Fibroblast of skin of left biceps (primary cell): ENCODE measurements around the gene ASPRV1.
"Not testable (repeated sequence)": the region's sequence is repeated elsewhere in the genome, so short reads cannot be mapped to it uniquely, and the experiment has no call there.

Experiments used
- DNase-seq, 2 experiments: peaks; one replicate each; pipeline ENCODE4 v3.0.0-alpha.2; 2013; ENCODE audit warnings: low read depth in 2 of 2

ASPRV1 gene

DNA sequence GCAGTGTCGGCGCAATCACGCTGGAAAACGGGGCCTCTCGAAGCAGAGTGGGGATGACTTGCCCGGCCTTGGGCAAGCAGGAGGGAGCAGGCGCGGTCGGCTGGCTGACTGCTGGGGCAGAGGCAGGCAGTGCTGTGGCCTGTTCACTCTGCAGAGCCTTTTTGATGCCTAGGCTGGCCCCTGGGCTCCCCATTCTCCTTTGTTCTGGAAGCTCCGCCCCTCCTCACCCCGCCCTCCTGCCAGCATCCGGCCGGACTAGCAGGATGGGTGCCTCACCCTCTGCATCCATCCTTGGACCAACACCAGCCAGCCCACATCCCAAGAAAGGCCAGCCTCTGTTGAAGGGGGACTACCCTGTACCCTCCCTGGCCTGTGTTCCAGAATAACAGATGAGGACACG, at the start of gene ASPRV1:
TSS of gene ASPRV1 (minus strand) at position 136 of the 400 bp plus-strand sequence. CDS start 195 bp downstream, outside the sequence.
- no peak for DNase-seq

DNA sequence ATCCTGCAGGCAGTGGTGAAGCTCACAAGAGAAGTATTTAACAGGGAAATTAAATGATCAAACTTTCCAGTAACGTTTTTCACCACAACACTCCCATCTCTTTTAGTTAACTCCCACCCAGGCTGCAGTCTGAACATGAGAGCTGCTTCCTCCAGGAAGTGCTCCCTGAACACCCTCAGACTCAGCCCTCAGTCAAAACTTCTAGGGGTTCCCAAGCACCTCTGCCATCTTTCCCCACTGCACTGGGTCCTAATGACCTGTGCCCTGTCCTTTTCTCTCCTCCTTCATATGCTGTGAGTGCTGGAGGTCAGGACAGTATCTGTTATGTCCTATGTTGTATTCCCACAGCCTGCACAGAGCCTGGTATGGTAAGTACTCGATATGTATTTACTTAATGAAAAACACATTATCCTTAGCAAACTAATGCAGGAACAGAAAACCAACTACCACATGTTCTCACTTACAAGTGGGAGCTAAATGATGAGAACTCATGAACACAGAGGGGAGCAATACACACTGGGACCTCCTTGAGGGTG, 49.2 kb upstream of the ASPRV1 start:
- no peak for DNase-seq

DNA sequence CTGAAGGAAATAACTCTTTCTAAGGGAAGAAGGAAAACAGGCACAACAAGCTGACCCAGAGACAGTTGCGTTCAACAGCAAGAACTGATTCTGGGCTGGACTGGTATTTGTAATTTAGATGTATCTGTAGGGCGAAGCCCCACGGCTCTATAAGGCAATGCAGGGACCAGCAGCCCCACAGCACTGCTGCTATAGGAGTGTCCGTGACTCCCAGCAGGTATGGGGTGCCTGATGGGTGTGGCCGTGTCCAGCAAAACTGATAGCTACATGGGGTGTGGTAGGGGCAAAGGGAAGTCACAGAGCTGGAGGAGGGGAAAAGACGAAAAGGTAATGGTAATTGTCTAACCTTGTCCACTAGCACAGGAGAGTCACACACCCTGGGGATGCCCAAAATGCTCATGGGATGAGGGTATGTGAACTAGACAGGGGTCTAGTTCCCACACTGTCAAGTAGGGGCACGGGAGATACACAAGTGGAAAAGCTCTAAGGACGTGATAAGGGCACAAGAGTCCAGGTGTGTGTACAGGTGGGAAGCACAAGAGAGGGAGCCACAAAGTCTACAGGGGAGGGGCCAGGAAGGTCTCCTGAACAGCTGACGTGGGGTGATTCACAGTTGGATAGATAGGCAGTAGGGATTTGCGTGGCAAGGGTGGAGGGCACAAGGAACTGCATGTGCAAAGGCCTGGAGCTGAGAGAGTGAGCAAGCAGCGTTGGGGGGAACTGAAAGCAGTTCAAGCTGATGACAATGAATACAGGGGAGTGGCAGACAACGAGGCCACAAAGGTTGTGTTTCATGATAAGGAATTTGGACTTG, 48.5 kb upstream of the ASPRV1 start:
- DNase-seq: no peak

DNA sequence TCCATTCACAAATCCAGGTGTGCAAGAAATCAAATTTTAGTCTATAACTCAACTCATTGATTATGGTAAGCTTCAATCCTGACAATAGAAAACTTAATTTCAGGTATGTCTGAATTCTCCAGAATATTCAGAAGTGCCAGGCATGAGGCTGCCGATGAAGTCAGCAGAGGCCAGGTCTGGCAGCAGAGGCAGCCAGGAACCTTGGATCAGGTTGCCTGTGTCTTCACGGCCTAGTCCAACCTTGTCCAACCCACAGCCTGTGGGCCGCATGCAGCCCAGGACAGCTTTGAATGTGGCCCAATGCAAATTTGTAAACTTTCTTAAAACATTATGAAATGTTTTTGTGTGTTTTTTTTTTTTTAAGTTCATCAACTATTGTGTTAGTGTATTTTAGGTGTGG, 46.9 kb upstream of the ASPRV1 start:
- DNase-seq: no peak

DNA sequence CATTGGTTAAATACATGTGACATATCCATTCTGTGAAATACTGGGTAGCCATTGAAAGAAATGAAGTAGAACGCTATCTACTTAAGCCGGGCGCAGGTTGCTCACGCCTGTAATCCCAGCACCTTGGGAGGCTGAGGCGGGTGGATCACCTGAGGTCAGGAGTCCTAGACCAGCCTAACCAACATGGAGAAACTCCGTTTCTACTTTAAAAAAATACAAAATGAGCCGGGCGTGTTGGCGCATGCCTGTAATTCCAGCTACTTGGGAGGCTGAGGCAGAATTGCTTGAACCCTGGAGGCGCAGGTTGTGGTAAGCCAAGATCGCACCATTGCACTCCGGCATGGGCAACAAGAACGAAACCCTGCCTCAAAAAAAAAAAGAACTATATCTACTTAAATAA, 45.7 kb upstream of the ASPRV1 start:
- no peak for DNase-seq

DNA sequence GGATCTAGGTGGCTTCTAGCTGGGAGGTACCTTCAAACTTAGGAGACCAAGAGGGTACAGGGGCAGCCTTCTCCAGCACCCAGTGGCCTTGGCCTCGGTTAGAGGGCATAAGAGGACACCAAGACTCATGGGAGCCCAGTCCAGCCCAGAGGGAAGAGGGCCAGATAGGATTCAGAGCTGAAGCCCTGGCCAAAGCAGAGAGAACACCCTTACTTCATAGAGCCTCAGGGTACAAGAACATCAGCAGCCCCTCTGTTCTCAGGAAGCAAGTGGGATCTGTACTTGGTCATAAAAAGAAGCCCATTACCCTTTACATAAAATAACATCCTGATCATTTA, 45.0 kb upstream of the ASPRV1 start:
- no peak for DNase-seq

DNA sequence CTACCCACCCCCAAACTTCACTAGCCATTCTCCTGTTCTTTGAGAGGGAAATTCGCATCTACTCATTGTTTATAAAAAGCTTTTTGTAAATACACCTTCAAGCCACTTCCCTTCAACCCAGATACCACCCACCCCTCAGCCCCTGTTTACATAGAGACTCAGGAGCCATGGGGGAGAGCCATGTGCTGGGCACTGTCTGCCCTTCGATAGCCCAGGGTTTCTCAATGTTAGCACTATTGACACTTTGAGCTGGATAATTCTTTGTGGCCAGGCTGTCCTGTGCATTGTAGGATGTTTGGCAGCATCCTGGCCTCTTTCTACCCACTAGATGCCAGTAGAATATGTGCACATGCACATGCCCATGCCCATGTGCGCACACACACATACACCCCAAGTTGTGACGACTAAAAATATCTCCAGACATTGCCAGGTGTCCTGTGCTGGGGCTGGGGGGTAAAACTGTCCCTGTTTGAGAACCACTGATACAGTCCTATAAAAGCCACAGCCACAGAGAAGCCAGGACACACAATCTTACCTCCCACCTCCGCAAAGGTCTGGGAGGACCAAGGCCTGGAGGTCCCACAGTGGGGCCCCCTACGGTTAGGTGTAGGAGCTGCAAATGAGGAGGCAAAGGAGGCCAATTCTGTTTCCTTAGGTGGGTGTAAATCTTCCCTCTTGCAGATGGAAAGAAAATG, 44.5 kb upstream of the ASPRV1 start:
- no peak for DNase-seq

DNA sequence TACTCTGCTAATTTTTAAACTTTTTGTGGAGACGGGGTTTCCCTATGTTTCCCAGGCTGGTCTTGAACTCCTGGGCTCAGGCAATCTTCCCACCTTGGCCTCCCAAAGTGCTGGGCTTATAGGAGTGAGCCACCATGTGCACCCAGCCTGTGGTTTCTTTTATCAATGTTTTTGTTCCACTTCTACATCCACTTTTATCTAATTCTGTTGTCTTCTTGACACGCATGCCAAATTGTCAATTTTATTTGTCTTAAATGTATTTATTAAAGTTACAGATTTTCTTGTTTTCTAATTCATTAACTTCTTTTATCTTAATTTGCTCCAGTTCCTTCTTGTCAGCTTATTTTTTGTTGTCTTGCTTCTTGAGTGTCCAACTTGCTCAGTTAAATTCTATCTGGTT, 43.8 kb upstream of the ASPRV1 start:
- no peak for DNase-seq

DNA sequence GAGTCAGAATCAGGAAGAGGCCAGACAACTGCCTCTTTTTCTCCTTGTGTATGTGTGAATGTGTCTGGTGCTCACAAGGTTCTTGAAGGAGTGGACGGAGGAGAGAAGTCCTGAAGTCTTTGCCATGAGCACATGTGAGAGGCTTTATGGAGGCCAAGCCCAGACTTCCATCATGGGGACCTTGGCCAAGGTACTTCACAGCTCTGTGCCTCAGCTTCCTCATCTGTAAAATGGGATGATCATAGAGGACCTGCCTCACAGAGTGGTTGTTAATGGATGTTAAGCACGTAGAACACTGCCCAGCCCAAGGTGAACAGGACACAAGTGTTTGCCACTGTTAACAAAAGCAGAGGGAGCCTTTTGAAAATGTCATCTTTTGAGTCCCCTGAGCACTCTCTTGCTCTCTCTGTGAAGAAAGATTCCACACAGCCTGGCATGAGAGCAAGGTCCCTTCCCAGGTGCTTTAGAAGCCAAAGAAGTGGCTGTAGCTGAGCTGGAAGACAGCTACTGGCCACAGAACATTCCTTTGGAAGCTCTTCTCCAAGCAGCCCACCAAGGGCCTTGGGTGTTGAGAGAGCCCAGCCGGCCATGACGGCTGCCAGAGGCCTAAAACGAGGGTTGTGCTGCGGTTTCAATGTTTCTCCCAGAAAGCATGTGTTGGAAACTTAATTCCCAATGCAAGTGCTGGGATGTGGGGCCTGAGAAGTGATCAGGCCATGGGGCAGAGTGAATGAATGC, 41.8 kb upstream of the ASPRV1 start:
- DNase-seq: no peak

DNA sequence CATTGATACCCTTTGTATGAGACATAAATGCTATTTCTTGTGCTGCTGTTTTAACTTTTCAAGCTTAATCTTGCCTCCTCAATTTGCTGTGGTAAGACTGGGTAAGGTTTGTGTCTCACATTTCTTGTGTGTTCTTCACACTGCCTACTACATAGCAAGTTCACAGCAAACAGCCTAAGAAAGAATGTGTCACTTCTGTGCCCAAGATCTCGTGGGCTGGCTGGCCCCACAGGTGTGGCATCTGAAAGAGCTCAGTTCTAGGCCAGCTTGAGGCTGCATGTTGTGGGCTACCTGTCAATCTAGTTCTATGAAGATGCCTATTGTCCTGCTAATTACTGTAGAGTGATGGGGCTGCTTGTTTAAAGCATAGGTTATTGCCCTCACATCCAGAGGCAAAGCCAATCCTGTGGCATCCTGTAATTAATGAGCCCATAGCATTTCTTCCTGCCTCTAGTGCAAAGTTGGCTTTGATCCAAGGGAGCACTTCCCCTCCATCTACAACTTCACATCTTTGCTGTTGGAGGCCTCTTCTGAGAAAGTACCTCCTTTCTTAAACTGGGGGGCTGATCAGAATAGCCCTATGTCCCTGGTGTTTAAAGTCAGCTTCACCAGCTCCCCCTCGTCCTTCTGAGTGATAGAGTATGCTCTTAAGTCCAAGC, 40.9 kb upstream of the ASPRV1 start:
- DNase-seq: no peak

DNA sequence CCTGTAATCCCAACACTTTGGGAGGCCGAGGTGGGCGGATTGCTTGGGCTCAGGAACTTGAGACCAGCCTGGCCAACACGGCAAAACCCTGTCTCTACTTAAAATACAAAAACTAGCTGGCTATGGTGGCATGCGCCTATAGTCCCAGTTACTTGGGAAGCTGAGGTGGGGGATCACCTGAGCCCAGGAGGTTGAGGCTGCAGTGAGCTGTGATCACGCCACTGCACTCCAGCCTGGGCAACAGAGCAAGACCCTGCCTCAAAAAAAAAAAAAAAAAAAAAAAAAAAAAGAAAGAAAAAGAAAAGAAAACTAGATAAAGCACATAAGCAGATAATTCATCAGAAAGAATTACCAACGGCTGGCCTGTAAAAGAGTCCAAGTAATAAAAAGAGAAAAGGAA, 39.1 kb upstream of the ASPRV1 start:
- not testable (repeated sequence) for DNase-seq

DNA sequence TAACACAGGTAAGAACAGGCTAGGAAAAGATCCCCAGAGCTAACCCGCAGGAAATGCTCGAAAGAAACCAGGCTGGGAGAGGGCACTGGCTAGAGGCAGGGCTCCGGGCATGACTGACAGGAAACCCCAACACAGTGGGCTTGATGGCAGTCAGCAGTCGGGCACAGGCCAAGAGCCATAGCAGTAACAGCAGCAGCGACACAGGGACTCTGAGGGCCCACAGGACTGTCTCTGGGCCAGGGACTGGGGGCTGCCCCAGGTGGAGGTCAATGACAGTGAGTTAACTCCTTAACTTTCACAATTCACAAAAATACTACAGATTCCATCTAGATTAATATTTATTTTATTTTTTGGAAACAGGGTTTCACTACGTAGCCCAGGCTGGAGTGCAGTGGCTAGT, 37.3 kb upstream of the ASPRV1 start:
- DNase-seq: no peak

DNA sequence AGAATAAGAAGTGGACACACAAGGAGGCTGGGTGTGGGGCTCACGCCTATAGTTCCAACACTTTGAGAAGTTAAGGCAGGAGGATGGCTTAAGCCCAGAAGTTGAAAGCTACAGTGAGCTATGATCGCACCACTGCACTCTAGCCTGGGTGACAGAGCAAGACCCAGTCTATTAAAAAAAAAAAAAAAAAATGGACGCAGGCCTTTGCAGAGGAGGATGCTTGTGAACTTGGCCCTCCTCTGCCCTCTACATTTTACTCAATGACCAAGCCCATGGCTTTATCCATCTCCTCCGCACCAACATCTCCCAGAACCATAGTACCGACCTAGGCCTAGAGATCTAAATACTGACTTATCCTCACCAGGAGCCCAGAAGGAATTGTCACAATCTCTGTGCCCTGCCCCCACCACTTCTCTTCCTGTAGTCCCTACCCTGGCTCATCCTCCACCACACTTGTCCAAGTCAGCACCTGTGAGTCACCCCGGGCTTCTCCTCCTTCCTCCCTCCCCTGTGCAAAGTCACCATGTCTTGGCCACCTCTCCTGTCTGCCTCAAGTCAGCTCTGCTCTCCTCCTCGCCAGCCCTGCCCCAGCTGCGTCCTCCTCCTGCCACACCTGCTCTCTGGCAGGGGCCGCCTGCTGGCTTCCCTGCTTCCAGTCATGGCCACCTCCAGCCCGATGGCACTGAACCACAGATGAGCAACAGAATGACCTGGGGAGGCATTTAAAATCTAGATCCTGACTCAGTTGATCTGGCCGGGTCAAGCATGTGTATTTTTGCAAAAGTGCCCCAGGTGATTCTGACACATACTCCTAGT, 35.8 kb upstream of the ASPRV1 start:
- no peak for DNase-seq

DNA sequence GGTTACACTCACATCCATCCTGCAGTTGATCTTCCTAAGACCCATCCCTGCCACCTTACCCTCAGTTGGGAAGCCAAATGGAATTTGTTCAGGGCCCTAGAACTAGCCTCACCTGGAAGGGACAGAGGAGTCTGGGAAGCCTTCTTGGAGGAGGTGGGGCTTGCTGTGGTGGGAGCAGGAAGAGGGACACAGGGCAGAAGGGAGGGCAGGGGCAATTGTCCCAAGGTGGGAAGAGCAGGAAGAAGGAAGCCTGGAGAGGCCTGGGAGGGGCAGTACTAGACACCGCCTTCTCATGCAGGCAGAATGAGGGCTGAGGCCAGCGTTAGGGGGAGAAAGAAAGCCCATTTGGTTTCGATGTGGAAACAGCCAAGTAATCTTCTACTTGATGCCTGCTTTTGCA, 34.1 kb upstream of the ASPRV1 start:
- DNase-seq: no peak

DNA sequence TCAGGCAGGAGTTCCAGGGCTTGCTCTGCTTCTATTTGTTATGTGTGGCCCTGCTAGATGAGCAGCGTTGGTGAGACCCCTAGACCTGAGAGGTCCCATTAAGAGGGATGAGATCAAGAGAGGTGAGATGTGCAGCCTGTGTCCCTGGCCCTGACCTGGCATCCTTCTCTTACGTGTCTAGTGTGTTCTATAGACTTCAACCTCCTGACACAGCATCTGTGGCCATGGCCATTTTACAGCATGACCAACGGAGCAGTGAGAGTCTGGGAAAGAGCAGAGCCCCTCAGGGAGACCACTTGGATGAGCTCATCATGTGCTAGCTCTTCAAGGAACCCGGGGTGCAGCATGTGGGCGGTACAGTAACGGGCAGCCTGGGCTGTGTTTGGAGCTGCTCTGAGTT, 32.7 kb upstream of the ASPRV1 start:
- DNase-seq: no peak

DNA sequence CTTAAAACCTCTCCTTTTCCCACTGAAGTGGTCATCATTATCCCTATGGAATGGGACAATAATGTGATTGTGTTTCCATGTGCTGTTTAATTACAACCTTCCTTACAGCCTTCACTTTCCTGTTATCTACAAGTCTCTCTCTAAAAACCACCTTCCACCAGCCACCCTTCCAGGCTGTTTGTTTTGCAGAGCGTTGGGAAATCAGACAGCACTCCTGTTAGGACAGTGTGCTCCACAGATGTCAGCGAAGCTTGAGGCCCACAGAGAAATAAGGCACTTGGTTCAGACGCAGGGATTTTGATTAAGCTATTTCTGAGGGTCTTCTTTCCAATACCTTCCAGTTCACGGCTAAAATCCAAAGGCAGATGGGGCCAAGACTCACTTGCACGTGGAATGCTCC, 32.3 kb upstream of the ASPRV1 start:
- DNase-seq: no peak

DNA sequence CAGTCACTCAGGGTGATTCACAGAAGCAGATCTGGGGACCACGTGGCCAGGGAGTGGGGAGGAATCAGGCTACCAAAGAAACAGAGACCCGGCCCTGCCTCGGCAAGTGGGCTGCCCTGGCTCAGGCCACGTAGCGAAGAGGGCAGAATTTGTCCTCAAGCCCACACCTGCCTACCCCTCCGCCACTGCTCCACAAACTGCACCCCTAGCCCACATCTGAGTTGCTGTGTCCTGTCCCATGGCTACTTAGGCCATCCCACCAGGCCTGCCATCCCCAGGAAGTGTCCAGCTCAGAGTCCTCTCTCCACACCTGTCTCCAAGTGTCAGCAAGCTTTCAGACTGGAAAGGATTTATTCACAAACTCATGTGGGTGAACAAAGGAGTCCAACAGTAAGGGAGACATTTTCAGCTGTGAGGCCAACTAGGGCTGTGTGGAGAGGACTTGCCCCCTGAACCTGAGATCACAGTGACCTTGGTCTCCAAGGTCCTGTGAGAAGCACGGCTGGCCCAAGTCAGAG, 31.7 kb upstream of the ASPRV1 start:
- DNase-seq: no peak

DNA sequence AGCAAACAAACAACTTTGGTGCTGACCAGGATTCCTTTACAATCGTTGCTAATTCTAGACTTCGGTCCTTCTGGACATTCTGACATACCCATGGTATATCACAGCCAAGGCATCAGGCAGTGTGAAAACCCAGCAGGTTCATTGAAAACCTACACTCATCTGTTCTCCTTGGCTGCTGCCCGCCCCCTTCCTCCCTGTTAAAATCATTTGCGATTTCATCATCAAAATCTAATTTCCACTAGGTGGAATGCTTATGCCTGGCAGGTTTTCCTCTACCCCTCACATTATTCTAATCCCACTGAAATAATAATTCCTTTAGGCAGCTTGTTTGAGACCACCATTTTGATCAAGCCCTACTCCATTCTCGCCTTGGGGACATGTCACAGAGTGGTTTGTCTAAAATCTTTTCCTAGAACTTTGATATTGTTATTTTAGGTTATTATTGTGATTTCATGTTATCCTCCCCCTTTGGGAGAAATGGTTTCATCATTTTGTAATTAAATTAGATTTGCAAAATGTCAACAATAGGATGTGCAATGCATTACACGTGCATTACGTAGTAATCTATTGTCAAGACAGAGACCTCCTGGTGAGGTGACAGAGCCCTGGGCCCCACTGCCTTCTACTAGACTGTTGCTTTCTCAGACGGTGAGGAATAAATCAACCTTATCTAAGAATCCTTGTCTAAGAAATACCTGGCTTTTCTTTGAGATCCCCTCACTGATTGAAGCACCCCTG, 31.0 kb upstream of the ASPRV1 start:
- DNase-seq: no peak

DNA sequence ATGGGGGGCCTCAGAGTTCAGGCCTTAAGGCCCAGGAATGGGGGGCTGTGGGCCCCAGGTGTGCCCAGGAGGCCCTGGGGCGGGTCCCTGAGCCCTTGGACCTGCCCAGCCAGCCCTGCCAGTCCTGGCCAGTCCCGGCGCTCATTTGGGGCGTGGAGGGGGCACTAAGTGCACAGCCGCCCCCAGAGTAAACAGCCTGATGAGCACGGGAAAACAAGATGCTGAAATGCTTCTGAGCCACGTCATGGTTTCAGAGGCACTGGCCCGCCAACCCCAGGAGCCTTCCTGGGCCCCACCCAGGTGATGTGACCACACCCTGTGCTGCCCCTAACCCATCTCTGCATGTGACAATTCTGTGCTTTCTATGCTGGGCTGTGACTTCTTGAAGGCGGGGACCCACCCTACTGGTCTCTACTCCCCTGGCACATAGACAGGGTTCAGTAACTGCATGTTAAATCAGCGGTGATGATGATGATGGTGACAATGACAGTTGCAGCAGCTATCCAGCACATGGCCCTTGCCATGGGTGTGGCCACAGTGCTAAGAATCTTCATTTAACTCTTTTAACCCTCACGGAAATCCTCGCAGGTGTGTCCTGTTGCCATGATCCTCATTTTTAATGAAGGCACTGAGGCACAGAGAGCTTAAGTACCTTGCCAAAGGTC, 28.1 kb upstream of the ASPRV1 start:
- no peak for DNase-seq

DNA sequence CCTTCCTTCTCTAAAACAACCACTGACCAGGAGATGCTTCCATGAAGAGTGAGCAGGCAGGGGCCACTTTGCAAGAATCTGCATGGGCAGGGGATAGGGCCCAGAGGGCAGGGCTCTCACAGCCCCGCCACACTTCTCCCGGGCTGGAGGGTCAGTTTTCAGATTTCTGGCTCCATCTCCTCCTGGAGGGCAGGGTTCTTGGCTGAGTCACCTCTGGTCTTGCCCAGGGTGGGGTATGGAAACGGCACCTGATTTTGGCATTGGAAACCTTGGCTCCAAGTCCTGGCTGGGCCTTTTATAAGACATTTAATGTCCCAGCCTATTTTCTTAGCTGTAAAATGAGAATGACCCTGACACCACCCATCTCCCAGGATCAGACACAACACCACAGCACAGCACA, 27.6 kb upstream of the ASPRV1 start:
- no peak for DNase-seq
